ENCODE data around the gene ZFR2. TPM values are rescaled to one million over a fixed set of nuclear protein-coding genes. Genes with fewer than 3 reads are reported as not detected.
"Not testable (repeated sequence)": the region's sequence is repeated elsewhere in the genome, so short reads cannot be mapped to it uniquely, and the experiment has no call there.

Gene ZFR2
- total and polyA plus RNA-seq, 7 donors = not detected

GRCh38 chr19:3816566-3817218 lies 52.1 kb downstream of the ZFR2 start:
- Histone ChIP-seq H3K9me3 (no peaks in the 10 kb centered on the region), H3K36me3 (ENCODE audit: insufficient read depth in 1 of 2, low read depth in 1 of 2) (no peaks in the 10 kb centered on the region), H3K4me3 (no peak overlapping the region), H3K4me1 (no peaks in the 10 kb centered on the region), H3K27me3 (ENCODE audit: insufficient read depth in 3 of 3, low read length in 2 of 3) (peaks cover 0 to 23% (median 9%) of the 10 kb centered on the region in 3 donors), H3K27ac (no peak overlapping the region)
- no peak for TF ChIP-seq CTCF (IDR thresholded peaks at IDR 0.05)
- DNase-seq (no peak), ATAC-seq (no peak)
- 86 to 88% (median 86%) methylated on average over 45 of the region's 45 CpGs for WGBS, 3 donors
- intact Hi-C loops (cut with DNase I) = no loop called here

- ATAC-seq, H3K4me1 ChIP-seq: not testable (repeated sequence)
- WGBS, 3 donors = 85 to 91% (median 89%) methylated on average over 8 to 9 of the region's 9 CpGs
Measured at GRCh38 chr19:3816148-3816547, 52.7 kb downstream of the ZFR2 start.

DNA sequence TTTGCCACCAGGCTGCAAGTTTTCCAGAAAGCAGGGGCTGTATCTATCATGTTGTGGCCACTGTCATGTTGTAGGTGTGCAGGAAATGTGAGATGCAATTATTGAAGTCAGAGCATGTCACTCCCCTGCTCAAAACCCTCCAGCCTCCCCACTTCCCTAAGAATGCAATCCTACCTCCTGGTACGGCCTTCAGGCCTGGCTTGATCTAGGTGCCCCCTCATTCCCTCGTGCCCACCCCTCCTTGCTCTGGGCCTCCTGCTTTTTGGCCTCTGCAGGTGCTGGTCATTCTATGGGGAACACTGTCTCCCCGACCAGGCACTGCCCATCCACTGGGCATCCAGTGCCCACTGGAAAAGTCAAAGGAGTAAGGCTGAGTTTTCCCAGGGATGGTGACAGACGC lies 54.2 kb downstream of the ZFR2 start:
- H3K4me3 ChIP-seq = no peak overlapping the region
- H3K27me3 ChIP-seq (ENCODE audit: insufficient read depth in 3 of 3, low read length in 2 of 3) = peaks cover 0 to 37% (median 7%) of the 10 kb centered on the region in 3 donors
- intact Hi-C loops (cut with DNase I) = no loop called here
- ATAC-seq (no peak), DNase-seq (no peak)
- no peaks in the 10 kb centered on the region for H3K4me1 ChIP-seq
- no peak for TF ChIP-seq CTCF (IDR thresholded peaks at IDR 0.05)
- no peaks in the 10 kb centered on the region for H3K36me3 ChIP-seq (ENCODE audit: insufficient read depth in 1 of 2, low read depth in 1 of 2)
- H3K27ac ChIP-seq = no peak overlapping the region
- WGBS, 3 donors = 82 to 89% (median 87%) methylated on average over 4 of the region's 4 CpGs
- H3K9me3 ChIP-seq = no peaks in the 10 kb centered on the region

More at GRCh38 chr19:3816148-3816547, 52.7 kb downstream of the ZFR2 start:
- H3K36me3 ChIP-seq (ENCODE audit: insufficient read depth in 1 of 2, low read depth in 1 of 2); intact Hi-C loops (cut with DNase I); H3K27ac ChIP-seq; DNase-seq; H3K4me3 ChIP-seq; H3K9me3 ChIP-seq: not testable (repeated sequence)
- H3K27me3 ChIP-seq (ENCODE audit: insufficient read depth in 3 of 3, low read length in 2 of 3) = peaks cover 0 to 29% (median 10%) of the 10 kb centered on the region in 3 donors

DNA sequence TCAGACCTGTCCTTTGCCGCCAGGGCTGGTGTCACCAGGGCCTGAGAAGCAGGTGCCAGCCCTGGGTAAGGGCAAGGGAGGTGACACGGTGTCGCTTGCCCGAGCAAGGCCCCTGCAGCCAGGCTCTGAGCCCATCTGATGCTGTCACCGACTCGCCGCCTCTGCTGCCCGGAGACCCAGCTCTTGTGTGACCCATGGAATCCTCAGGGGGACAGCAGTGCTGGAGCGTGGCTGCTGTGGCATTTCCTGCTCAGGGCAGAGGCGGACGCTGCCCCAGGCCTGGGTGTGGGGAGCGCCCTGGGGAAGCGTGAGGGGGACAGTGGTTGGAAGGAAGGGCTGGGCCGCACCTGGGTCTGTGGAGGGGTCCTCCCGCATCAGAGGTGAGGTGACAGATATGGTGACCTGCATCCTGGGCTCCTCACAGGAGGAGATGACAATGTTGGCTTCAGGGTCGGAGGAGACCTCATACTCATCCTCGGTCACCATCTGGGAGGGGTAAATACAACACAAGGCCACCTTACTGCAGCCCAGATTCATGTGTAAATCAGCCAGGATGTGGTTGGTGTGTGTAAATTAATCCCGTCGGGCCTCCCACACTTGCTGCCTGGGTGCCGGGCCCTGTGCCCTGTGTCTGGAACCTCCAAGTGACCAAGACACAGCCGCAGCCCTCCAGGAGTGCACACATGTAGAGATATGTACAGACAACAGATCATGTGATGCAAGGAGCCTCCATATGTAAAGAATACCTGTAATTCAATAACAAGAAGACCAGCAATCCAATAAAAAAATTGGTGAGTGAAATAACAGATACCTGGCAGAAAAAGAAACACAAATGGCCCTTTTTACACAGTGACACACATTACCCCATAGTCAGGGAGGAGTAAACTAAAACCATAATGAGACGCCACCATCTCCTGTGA lies 55.1 kb downstream of the ZFR2 start:
- Histone ChIP-seq H3K27me3 (ENCODE audit: insufficient read depth in 3 of 3, low read length in 2 of 3) (peaks cover 0 to 37% (median 7%) of the 10 kb centered on the region in 3 donors), H3K4me1 (no peaks in the 10 kb centered on the region), H3K4me3 (no peak overlapping the region), H3K9me3 (no peaks in the 10 kb centered on the region), H3K27ac (no peak overlapping the region), H3K36me3 (ENCODE audit: insufficient read depth in 1 of 2, low read depth in 1 of 2) (no peaks in the 10 kb centered on the region)
- WGBS, 3 donors = 62 to 71% (median 69%) methylated on average over 21 to 22 of the region's 22 CpGs
- TF ChIP-seq CTCF (IDR thresholded peaks at IDR 0.05) = no peak
- DNase-seq = no peak
- intact Hi-C loops (cut with DNase I) = no loop called here
- ATAC-seq = no peak

- peaks cover 0 to 32% (median 6%) of the 10 kb centered on the region in 3 donors for H3K27me3 ChIP-seq (ENCODE audit: insufficient read depth in 3 of 3, low read length in 2 of 3)
- 67 to 71% (median 70%) methylated on average over 23 to 38 of the region's 38 CpGs for WGBS, 3 donors
- no peak for ATAC-seq
- no peaks in the 10 kb centered on the region for H3K4me1 ChIP-seq
- no peaks in the 10 kb centered on the region for H3K36me3 ChIP-seq (ENCODE audit: insufficient read depth in 1 of 2, low read depth in 1 of 2)
- no peak overlapping the region for H3K4me3 ChIP-seq
- no peaks in the 10 kb centered on the region for H3K9me3 ChIP-seq
- no peak for TF ChIP-seq CTCF (IDR thresholded peaks at IDR 0.05)
- intact Hi-C loops (cut with DNase I) = no loop called here
- DNase-seq = no peak
- H3K27ac ChIP-seq = no peak overlapping the region
Measured at GRCh38 chr19:3810708-3811355, 58.0 kb downstream of the ZFR2 start.

All from psoas muscle (tissue), 8 donors.